ENCODE data around the gene DACH2.

DACH2 gene

DNA sequence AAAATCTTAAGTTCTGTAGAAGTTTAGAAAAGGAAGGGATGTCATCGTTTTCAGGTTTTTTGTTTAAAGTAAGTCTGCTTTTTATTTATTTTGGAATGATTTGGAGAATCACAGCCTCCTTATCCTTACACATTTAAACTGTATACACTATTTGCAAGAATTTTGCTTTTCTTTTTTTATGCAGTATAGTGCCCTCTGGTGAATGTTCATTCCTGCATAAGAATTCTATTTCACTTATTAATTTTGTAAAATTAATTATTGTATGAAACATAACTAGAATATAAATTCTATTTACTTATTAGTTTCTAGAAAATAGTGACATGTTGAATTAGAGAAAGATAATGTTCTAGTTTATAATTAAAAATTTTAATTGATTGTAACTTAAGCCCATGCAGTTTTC, 44.6 kb downstream of the DACH2 start:
- Histone ChIP-seq H3K9me3 (ENCODE audit: control insufficient read depth, insufficient read depth, low read length) (no peaks in the 10 kb centered on the region), H3K36me3 (ENCODE audit: control insufficient read depth, low read length) (no peaks in the 10 kb centered on the region), H3K4me1 (ENCODE audit: control insufficient read depth, low read length) (no peaks in the 10 kb centered on the region), H3K79me2 (ENCODE audit: control insufficient read depth, low read length) (no peaks in the 10 kb centered on the region), H3K27me3 (ENCODE audit: control insufficient read depth, low read length) (no peaks in the 10 kb centered on the region), H3K9me2 (replicated peaks; ENCODE audit: control insufficient read depth, low read length) (no peaks in the 10 kb centered on the region), H3K4me3 (ENCODE audit: low read length) (no peak overlapping the region), H3F3A (ENCODE audit: control insufficient read depth, insufficient read depth) (no peaks in the 10 kb centered on the region), H3K27ac (ENCODE audit: low read depth, low read length) (no peak overlapping the region), H4K20me1 (ENCODE audit: control insufficient read depth, insufficient read depth, low read depth, low read length) (no peaks in the 10 kb centered on the region), H3K4me2 (ENCODE audit: low read length) (no peak overlapping the region)
- TF ChIP-seq, protein P1, sequence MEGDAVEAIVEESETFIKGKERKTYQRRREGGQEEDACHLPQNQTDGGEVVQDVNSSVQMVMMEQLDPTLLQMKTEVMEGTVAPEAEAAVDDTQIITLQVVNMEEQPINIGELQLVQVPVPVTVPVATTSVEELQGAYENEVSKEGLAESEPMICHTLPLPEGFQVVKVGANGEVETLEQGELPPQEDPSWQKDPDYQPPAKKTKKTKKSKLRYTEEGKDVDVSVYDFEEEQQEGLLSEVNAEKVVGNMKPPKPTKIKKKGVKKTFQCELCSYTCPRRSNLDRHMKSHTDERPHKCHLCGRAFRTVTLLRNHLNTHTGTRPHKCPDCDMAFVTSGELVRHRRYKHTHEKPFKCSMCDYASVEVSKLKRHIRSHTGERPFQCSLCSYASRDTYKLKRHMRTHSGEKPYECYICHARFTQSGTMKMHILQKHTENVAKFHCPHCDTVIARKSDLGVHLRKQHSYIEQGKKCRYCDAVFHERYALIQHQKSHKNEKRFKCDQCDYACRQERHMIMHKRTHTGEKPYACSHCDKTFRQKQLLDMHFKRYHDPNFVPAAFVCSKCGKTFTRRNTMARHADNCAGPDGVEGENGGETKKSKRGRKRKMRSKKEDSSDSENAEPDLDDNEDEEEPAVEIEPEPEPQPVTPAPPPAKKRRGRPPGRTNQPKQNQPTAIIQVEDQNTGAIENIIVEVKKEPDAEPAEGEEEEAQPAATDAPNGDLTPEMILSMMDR (IDR thresholded peaks at IDR 0.05; ENCODE audit: low read depth, low read length, poor library complexity, severe bottlenecking) = no peak
- no peak for TF ChIP-seq EZH2phosphoT487 (IDR thresholded peaks at IDR 0.05; ENCODE audit: borderline replicate concordance, low read length)

DNA sequence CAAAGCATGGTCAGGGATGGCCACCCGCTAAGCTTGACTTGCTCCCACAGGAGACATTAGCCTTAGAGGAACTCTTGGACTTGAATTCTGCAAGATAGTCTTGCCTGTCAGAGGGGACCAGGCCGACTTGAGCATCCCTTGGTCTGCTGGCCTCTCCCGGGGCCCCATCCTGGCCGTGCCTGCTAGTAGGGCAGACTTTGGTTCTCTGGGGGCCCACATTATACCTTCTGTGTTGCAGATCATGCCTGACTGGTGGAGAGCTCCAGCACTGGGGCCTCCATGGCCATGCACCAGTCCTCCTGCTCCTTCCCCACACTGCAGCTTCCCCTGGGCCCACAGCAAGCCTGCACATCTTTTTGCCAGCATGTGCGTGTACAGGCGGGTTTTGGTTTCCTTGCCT, 46.5 kb downstream of the DACH2 start:
- H3K27ac ChIP-seq (ENCODE audit: low read depth, low read length) = no peak overlapping the region
- no peaks in the 10 kb centered on the region for H3K9me2 ChIP-seq (replicated peaks; ENCODE audit: control insufficient read depth, low read length)
- H3K79me2 ChIP-seq (ENCODE audit: control insufficient read depth, low read length) = no peaks in the 10 kb centered on the region
- TF ChIP-seq EZH2phosphoT487 (IDR thresholded peaks at IDR 0.05; ENCODE audit: borderline replicate concordance, low read length) = no peak
- TF ChIP-seq, protein P1 (IDR thresholded peaks at IDR 0.05; ENCODE audit: low read depth, low read length, poor library complexity, severe bottlenecking) = no peak
- H3K4me2 ChIP-seq (ENCODE audit: low read length) = no peak overlapping the region
- no peaks in the 10 kb centered on the region for H3F3A ChIP-seq (ENCODE audit: control insufficient read depth, insufficient read depth)
- H3K4me1 ChIP-seq (ENCODE audit: control insufficient read depth, low read length) = no peaks in the 10 kb centered on the region
- H4K20me1 ChIP-seq (ENCODE audit: control insufficient read depth, insufficient read depth, low read depth, low read length) = no peaks in the 10 kb centered on the region
- no peaks in the 10 kb centered on the region for H3K36me3 ChIP-seq (ENCODE audit: control insufficient read depth, low read length)
- no peak overlapping the region for H3K4me3 ChIP-seq (ENCODE audit: low read length)
- H3K27me3 ChIP-seq (ENCODE audit: control insufficient read depth, low read length) = no peaks in the 10 kb centered on the region
- H3K9me3 ChIP-seq (ENCODE audit: control insufficient read depth, insufficient read depth, low read length) = no peaks in the 10 kb centered on the region

DNA sequence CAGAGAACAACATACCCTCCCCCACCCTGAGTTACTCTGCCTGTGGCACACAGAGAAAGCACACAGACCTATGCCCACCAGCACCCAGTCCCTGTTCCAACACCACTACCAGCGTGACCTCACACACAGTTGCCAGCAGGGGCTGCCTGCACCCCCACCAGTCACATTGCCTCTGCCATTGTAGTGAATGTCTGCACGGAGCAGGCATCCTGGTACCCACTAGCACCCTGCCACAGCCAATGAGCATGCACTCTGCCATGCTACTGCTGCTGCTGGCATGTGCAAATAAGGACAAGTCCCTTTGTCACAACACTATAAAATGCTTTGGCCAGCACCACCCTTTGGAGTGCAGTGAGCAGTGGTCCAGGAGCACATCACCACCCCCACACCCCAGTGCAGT, 47.1 kb downstream of the DACH2 start:
- no peak overlapping the region for H3K27ac ChIP-seq (ENCODE audit: low read depth, low read length)
- no peaks in the 10 kb centered on the region for H3K9me3 ChIP-seq (ENCODE audit: control insufficient read depth, insufficient read depth, low read length)

More for the DNA sequence above, 47.1 kb downstream of the DACH2 start:
- no peak for TF ChIP-seq EZH2phosphoT487 (IDR thresholded peaks at IDR 0.05; ENCODE audit: borderline replicate concordance, low read length)
- TF ChIP-seq, protein P1 (IDR thresholded peaks at IDR 0.05; ENCODE audit: low read depth, low read length, poor library complexity, severe bottlenecking) = no peak
- H4K20me1 ChIP-seq (ENCODE audit: control insufficient read depth, insufficient read depth, low read depth, low read length) = no peaks in the 10 kb centered on the region
- no peaks in the 10 kb centered on the region for H3K4me1 ChIP-seq (ENCODE audit: control insufficient read depth, low read length)
- H3K4me2 ChIP-seq (ENCODE audit: low read length) = no peak overlapping the region
- H3K36me3 ChIP-seq (ENCODE audit: control insufficient read depth, low read length) = no peaks in the 10 kb centered on the region
- H3K4me3 ChIP-seq (ENCODE audit: low read length) = no peak overlapping the region
- no peaks in the 10 kb centered on the region for H3K27me3 ChIP-seq (ENCODE audit: control insufficient read depth, low read length)
- H3K9me2 ChIP-seq (replicated peaks; ENCODE audit: control insufficient read depth, low read length) = no peaks in the 10 kb centered on the region
- H3K79me2 ChIP-seq (ENCODE audit: control insufficient read depth, low read length) = no peaks in the 10 kb centered on the region
- no peaks in the 10 kb centered on the region for H3F3A ChIP-seq (ENCODE audit: control insufficient read depth, insufficient read depth)

Data from DOHH2 (cell line).